Placental epithelial cell (primary cell): ENCODE results near the gene CHRNB2. TPM values are rescaled to one million over a fixed set of nuclear protein-coding genes. Genes with fewer than 3 reads are reported as not detected.

Experiments used
- total RNA-seq: library from RNA; depleted of rRNA; stranded (reverse); fragments of >200 nt; gene quantifications from 2 replicates; pipeline ENCODE4 v1.2.3, GENCODE V29; 2012

CHRNB2 gene
- total RNA-seq, result under 0.01 and 0.22 TPM in 2 replicates

GRCh38 chr1:154567386-154568156 lies at the start of gene CHRNB2:
Gene CHRNB2, plus strand, starts transcription at chr1:154567778. Its CDS starts 267 bp downstream, at chr1:154568045.

GRCh38 chr1:154557939-154558719 lies 9.4 kb upstream of the CHRNB2 start, which contains the start of gene UBE2Q1:
Gene UBE2Q1, minus strand, starts transcription at chr1:154558662. Its CDS starts 109 bp downstream, at chr1:154558553.

GRCh38 chr1:154607609-154608396 lies 40.2 kb downstream of the CHRNB2 start, which contains the start of gene ADAR:
Gene ADAR, minus strand, starts transcription at chr1:154608186. Its CDS starts 180 bp downstream, at chr1:154608006.

Other genes starting within 250 kb of the CHRNB2 start
- gene AQP10, start 246.7 kb upstream of the CHRNB2 start, total RNA-seq, result not detected in 2 replicates
- 12.8 and 16.9 TPM in 2 replicates for gene ATP8B2, start 242.3 kb upstream of the CHRNB2 start, total RNA-seq
- 3.1 and 5.5 TPM in 2 replicates for gene IL6R, start 162.4 kb upstream of the CHRNB2 start, total RNA-seq
- not detected in 2 replicates for gene TDRD10, start 65.6 kb upstream of the CHRNB2 start, total RNA-seq
- gene SHE, start 65.4 kb upstream of the CHRNB2 start, total RNA-seq, result under 0.01 TPM in 2 replicates
- 22.1 and 27.5 TPM in 2 replicates for gene UBE2Q1, start 9.1 kb upstream of the CHRNB2 start, total RNA-seq
- gene ADAR, start 40.4 kb downstream of the CHRNB2 start, total RNA-seq, result 84.4 and 95.4 TPM in 2 replicates